ENCODE data around the gene IFRD2. TPM values are rescaled to one million over a fixed set of nuclear protein-coding genes. Genes with fewer than 3 reads are reported as not detected.

The IFRD2 gene
- total and polyA plus RNA-seq, 9 of the 15 experiments (the other 6 are each of a cell fraction or from before 2014, with no cell fraction given) = 30.5 to 115 (median 52.8) TPM

GRCh38 chr3:50337175-50337861, 45.1 kb upstream of the IFRD2 start:
- Histone ChIP-seq H3K36me3 (ENCODE audit: control insufficient read depth, insufficient read depth, low read length) (peaks cover 39% of the 10 kb centered on the region; the same call in 2 of the 3 replicates), H3K27ac (ENCODE audit: extremely low read depth, low read depth, low read length) (peak overlapping the region; percentile 99), H2AFZ (ENCODE audit: low read depth, low read length) (peak overlapping the region; percentile 72), H3K9me3 (replicated peaks; ENCODE audit: control insufficient read depth, insufficient read depth, low read depth, low read length) (no peaks in the 10 kb centered on the region), H3K4me2 (ENCODE audit: insufficient read depth, low read length) (peak overlapping the region; percentile 95), H3K9me1 (ENCODE audit: control insufficient read depth, insufficient read depth, low read length) (peaks cover 4% of the 10 kb centered on the region), H4K20me1 (replicated peaks; ENCODE audit: control insufficient read depth, insufficient read depth, low read length) (peaks cover 14% of the 10 kb centered on the region), H3K4me3 (peak overlapping the region; percentile 96), H3K9ac (ENCODE audit: insufficient read depth in 1 of 2, low read depth in 2 of 2, low read length in 2 of 2) (peak overlapping the region; percentile 98 to 99), H3K27me3 (ENCODE audit: control insufficient read depth in 2 of 2, insufficient read depth in 2 of 2, low read length in 2 of 2) (no peaks in the 10 kb centered on the region), H3K79me2 (ENCODE audit: control insufficient read depth, insufficient read depth, low read length) (peaks cover 78% of the 10 kb centered on the region), H3K4me1 (replicated peaks in 1 of 2; ENCODE audit: control insufficient read depth in 2 of 2, insufficient read depth in 2 of 2, low read length in 2 of 2) (peaks cover 27 to 47% of the 10 kb centered on the region in 2 experiments; a peak in 4 of 5 replicates)
- in situ Hi-C loops (cut with MboI) (no loop called here), intact Hi-C loops (cut with micrococcal nuclease) (no loop called here)
- DNase-seq (ENCODE audit: extremely low read depth in 1 of 4, low spot score in 3 of 4) (peak; percentile 92 to 98 (median 95)), ATAC-seq (peak; percentile 86), FAIRE-seq (peak; percentile 92)
- BruUV-seq (replicated peaks) = no TSS peak
- CTCF ChIA-PET (ENCODE audit: low intra/inter-chr PET ratio) = no interaction called here
- WGBS (ENCODE audit: insufficient coverage, low coverage, missing lambda C conversion rate) = 1% methylated on average over 29 of the region's 79 CpGs
- POLR2A ChIA-PET = interaction anchor here (0.6 to 2.5 kb wide), 23 partner anchors 9 to 937 kb away, joined by 3 to 31 read pairs (median 3); partner anchors contain the start of genes CYB561D2, HYAL1, NPRL2 and TUSC2
- TF ChIP-seq SMARCE1 (IDR thresholded peaks at IDR 0.05) (no peak), NONO (IDR thresholded peaks at IDR 0.05; ENCODE audit: low read depth in 2 of 2, low read length in 1 of 2) (0 out of 4 replicates have a peak, but pooled peaks of 1 of the 2 experiments have one; percentile 66), ERF (CRISPR knock-in tag; IDR thresholded peaks at IDR 0.05) (no peak), NFRKB (IDR thresholded peaks at IDR 0.05; ENCODE audit: low read depth) (no peak), IRF9 (tag; IDR thresholded peaks at IDR 0.05) (no peak), LEF1 (IDR thresholded peaks at IDR 0.05) (no peak), CREB3L1 (IDR thresholded peaks at IDR 0.05; ENCODE audit: borderline replicate concordance, low read depth) (peak; percentile 82; the same call in 1 of the 2 replicates), FOXM1 (IDR thresholded peaks at IDR 0.05; ENCODE audit: low read depth) (0 out of 2 replicates have a peak, but pooled peaks have one; percentile 28), FOXM1 (CRISPR knock-in tag; IDR thresholded peaks at IDR 0.05; ENCODE audit: low read depth) (no peak), SMAD4 (CRISPR knock-in tag; conservative IDR thresholded peaks at IDR 0.05) (no peak), ZBTB2 (IDR thresholded peaks at IDR 0.05) (0 out of 2 replicates have a peak, but pooled peaks have one; percentile 74), GMEB1 (CRISPR knock-in tag; IDR thresholded peaks at IDR 0.05) (peak; percentile 88), ATF7 (IDR thresholded peaks at IDR 0.05) (peak; percentile 99), ATF2 (CRISPR knock-in tag; IDR thresholded peaks at IDR 0.05) (peak; percentile 88), KAT7 (CRISPR knock-in tag; IDR thresholded peaks at IDR 0.05; ENCODE audit: borderline replicate concordance) (no peak; the same call in 1 of the 2 replicates)
